ENCODE measurements around the gene FRMD7. TPM values are rescaled to one million over a fixed set of nuclear protein-coding genes. Genes with fewer than 3 reads are reported as not detected.

FRMD7 gene
- total RNA-seq, 2 donors from 2014 or later, result not detected

- DNase-seq, result no peak
- peaks cover 34% of the 10 kb centered on the region for H3K36me3 Mint-ChIP-seq (ENCODE audit: low read depth)
- H3K9me3 Mint-ChIP-seq, result no peaks in the 10 kb centered on the region
- peaks cover 4% of the 10 kb centered on the region for H3K4me1 Mint-ChIP-seq
- no peak overlapping the region for H3K4me3 Mint-ChIP-seq
- Histone ChIP-seq H3K9me3 (ENCODE audit: control insufficient read depth, low read length) (no peaks in the 10 kb centered on the region), H3K27me3 (ENCODE audit: control insufficient read depth, insufficient read depth, low read length, poor library complexity, severe bottlenecking) (no peaks in the 10 kb centered on the region), H3K4me3 (ENCODE audit: low read length) (no peak overlapping the region), H3K4me1 (ENCODE audit: control insufficient read depth, insufficient read depth, low read length) (no peaks in the 10 kb centered on the region), H3K27ac (ENCODE audit: low read depth, low read length) (no peak overlapping the region), H3K9ac (ENCODE audit: extremely low read depth, low read length, poor library complexity, severe bottlenecking) (no peak overlapping the region), H3K36me3 (ENCODE audit: control insufficient read depth, insufficient read depth, low read length) (peaks cover 83% of the 10 kb centered on the region)
- no peak overlapping the region for H3K27ac Mint-ChIP-seq
- peak; percentile 66 for TF ChIP-seq CTCF (conservative IDR thresholded peaks at IDR 0.05)
- no peaks in the 10 kb centered on the region for H3K27me3 Mint-ChIP-seq (ENCODE audit: insufficient read depth)
These were observed 56.6 kb downstream of the FRMD7 start for GRCh38 chrX:132071254-132071653.

- DNase-seq, result no peak
- no peak overlapping the region for H3K9ac ChIP-seq (ENCODE audit: extremely low read depth, low read length, poor library complexity, severe bottlenecking)
- H3K27ac ChIP-seq (ENCODE audit: low read depth, low read length), result no peak overlapping the region
- TF ChIP-seq CTCF (conservative IDR thresholded peaks at IDR 0.05), result no peak
- Mint-ChIP-seq H3K4me3 (no peak overlapping the region), H3K4me1 (peaks cover 10% of the 10 kb centered on the region), H3K36me3 (ENCODE audit: low read depth) (peaks cover 33% of the 10 kb centered on the region), H3K27me3 (ENCODE audit: insufficient read depth) (no peaks in the 10 kb centered on the region), H3K9me3 (no peaks in the 10 kb centered on the region), H3K27ac (no peak overlapping the region)
- no peak overlapping the region for H3K4me3 ChIP-seq (ENCODE audit: low read length)
- no peaks in the 10 kb centered on the region for H3K27me3 ChIP-seq (ENCODE audit: control insufficient read depth, insufficient read depth, low read length, poor library complexity, severe bottlenecking)
- H3K36me3 ChIP-seq (ENCODE audit: control insufficient read depth, insufficient read depth, low read length), result peaks cover 67% of the 10 kb centered on the region
- H3K4me1 ChIP-seq (ENCODE audit: control insufficient read depth, insufficient read depth, low read length), result no peaks in the 10 kb centered on the region
- WGBS, 2 experiments (ENCODE audit: insufficient coverage in 1 of 2, insufficient read length in 1 of 2), result 94% methylated on average over 1 of the region's 1 CpG; no CpG with 5 or more reads in 1 of the 2 experiments
- no peaks in the 10 kb centered on the region for H3K9me3 ChIP-seq (ENCODE audit: control insufficient read depth, low read length)
These were observed 59.4 kb downstream of the FRMD7 start for GRCh38 chrX:132068405-132068804.

GRCh38 chrX:132063862-132064261 is 64.0 kb downstream of the FRMD7 start:
- Histone ChIP-seq H3K9me3 (ENCODE audit: control insufficient read depth, low read length) (no peaks in the 10 kb centered on the region), H3K4me1 (ENCODE audit: control insufficient read depth, insufficient read depth, low read length) (no peaks in the 10 kb centered on the region), H3K36me3 (ENCODE audit: control insufficient read depth, insufficient read depth, low read length) (peaks cover 65% of the 10 kb centered on the region), H3K4me3 (ENCODE audit: low read length) (no peak overlapping the region), H3K27ac (ENCODE audit: low read depth, low read length) (no peak overlapping the region), H3K27me3 (ENCODE audit: control insufficient read depth, insufficient read depth, low read length, poor library complexity, severe bottlenecking) (no peaks in the 10 kb centered on the region), H3K9ac (ENCODE audit: extremely low read depth, low read length, poor library complexity, severe bottlenecking) (no peak overlapping the region)
- 79 to 94% methylated on average over 2 to 4 of the region's 4 CpGs for WGBS, 2 experiments (ENCODE audit: insufficient coverage in 1 of 2, insufficient read length in 1 of 2)
- no peaks in the 10 kb centered on the region for H3K27me3 Mint-ChIP-seq (ENCODE audit: insufficient read depth)
- peaks cover 40% of the 10 kb centered on the region for H3K36me3 Mint-ChIP-seq (ENCODE audit: low read depth)
- H3K9me3 Mint-ChIP-seq, result no peaks in the 10 kb centered on the region
- no peak overlapping the region for H3K27ac Mint-ChIP-seq
- H3K4me1 Mint-ChIP-seq, result peaks cover 17% of the 10 kb centered on the region
- no peak overlapping the region for H3K4me3 Mint-ChIP-seq
- DNase-seq, result no peak
- TF ChIP-seq CTCF (conservative IDR thresholded peaks at IDR 0.05), result peak; percentile 54
